DMS153 treated with DMSO at 0.1 percent for 48 hours (cell line): ENCODE measurements around the gene UPF3B.
"Not testable (repeated sequence)": the region's sequence is repeated elsewhere in the genome, so short reads cannot be mapped to it uniquely, and the experiment has no call there.

Experiments used
- DNase-seq: peaks from one replicate; lab custom pipeline; 2025; ENCODE audit not compliant: unreplicated experiment; lab: John Stamatoyannopoulos, UW

Gene UPF3B, protein sequence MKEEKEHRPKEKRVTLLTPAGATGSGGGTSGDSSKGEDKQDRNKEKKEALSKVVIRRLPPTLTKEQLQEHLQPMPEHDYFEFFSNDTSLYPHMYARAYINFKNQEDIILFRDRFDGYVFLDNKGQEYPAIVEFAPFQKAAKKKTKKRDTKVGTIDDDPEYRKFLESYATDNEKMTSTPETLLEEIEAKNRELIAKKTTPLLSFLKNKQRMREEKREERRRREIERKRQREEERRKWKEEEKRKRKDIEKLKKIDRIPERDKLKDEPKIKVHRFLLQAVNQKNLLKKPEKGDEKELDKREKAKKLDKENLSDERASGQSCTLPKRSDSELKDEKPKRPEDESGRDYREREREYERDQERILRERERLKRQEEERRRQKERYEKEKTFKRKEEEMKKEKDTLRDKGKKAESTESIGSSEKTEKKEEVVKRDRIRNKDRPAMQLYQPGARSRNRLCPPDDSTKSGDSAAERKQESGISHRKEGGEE

DNA sequence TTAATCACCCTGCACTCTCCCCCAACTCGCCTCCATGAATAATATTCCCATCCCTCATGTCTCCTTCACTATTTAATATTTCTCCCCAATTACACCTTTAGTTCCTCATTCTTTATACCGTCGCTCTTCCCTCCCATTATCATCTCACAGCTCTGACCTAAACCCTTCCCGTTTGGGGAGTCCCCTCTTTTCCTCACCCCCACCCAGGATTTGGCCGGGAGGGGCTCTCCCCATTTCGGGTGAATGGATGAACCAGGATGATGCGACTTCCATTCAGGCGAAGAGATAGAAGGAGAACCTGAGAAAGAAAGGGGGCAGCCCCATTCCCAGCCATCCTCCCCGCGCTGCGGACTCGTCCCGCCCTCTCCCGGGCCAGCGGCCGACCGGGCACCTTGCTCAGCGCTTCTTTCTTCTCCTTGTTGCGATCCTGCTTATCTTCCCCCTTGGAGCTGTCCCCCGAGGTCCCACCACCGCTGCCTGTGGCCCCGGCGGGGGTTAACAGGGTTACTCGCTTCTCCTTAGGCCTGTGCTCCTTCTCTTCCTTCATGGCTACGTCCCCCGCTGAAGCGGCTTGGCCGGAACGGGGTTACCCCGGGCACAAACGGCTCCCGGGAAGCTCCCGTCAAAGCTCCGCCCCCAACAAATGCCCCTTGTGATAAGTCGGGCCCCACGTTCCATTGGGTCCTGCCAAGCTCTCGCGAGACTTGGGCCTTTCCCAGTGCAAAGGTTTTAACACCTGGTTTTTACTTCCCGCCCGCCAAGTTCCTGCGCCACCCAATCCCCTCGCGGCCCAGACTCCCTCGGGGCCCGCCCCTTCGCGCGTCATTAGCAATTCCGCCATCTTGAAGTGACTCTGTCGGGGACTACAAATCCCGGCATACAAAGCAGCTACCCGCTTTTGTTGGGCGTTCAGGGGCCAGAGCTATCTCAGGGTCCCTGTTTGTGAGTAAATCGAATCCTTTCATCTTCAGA is at the start of gene UPF3B:
Gene UPF3B (minus strand): TSS at position 582 of the 972 bp plus-strand sequence. CDS start 35 bp downstream, at position 547.
- DNase-seq, result peak; percentile 99

DNA sequence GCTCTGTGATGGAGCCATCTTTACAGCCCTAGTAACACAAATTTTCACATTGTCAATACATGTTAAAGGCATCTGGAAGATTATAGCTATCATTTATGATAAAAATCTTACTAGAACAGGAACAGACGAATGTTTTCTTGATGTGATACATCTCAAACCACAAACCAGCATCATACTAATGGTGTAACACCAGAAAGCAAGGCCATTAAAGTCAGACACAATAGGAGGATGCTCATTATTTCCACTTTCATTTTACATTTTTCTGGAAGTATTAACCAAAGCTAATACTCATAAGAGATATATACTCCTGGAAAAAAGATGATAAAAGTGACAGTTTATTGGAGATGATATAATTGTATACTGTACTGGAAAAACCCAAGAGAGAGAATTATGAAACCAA is 48.2 kb upstream of the UPF3B start:
- no peak for DNase-seq

DNA sequence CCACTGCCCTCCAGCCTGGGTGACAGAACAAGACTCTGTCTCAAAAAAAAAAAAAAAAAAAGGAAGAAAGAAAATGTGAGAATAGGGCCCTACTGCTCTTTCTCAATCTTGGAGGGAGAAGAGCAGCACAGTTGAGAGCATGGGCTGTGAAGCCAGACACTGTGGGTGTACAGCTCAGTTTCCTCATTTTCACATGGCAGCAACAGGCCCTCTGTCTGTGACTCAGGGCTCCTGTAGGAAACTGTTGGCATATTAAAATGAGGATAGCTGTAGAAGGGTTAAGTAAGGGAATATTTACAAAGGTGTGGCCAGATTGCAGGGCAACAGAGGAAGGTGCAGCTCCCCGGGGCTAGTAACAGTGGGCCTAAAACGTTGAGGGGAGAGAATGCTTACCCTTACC is 46.4 kb upstream of the UPF3B start:
- no peak for DNase-seq

DNA sequence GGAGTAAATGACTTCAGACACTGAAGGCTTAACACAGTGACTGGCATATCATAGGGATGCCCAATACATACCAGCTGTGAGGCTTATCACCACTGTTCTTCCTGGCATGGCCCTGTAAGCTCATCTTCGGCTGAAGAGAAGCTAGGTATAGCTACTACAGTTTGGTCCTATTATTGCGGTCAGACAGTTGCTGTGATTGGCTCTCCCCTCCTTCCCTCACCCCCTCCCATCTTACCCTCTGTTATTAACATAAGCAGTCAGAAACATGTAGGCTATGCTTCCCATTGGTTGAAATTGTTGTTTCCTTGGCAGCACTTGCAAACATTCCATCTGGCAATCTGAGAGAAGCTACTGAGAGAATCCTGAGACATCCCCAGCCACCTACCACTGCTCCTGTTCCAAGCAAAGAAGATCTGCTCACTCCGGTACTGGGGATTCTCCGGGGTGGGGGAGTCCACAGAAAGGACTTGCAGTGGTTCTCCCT is 43.1 kb upstream of the UPF3B start, which contains the start of gene AKAP14:
Gene AKAP14 (plus strand): TSS at position 51 of the 484 bp plus-strand sequence. CDS start 7,331 bp downstream, outside the sequence.
- no peak for DNase-seq

DNA sequence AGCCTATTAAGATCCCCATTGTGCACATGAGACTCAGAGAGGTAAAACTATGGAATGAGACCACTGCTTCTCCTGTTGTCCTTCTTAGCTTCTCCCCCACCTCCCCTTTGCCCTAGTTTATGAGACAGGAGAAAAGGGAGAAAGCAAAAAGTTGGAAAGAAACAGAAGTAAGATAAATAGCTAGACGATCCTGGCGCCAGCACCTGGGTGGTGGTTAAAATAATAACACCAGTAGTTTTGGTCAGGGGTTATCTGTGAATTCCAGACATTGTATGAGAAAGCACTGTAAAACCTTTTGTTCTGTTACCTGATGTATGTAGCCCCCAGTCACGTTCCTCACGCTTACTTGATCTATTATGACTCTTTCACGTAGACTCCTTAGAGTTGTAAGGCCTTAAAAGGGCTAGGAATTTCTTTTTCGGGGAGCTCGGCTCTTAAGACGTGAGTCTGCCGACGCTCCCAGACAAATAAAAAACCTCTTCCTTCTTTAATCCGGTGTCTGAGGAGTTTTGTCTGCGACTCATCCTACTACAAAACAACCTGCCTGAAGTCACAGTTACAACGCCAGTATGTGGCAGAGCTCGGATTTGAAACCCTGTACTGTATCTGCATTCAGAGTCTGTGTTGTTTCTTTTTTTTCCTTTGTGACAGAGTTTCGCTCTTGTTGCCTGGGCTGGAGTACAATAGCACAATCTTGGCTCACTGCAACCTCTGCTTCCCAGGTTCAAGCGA is 39.4 kb upstream of the UPF3B start:
- DNase-seq, result not testable (repeated sequence)

DNA sequence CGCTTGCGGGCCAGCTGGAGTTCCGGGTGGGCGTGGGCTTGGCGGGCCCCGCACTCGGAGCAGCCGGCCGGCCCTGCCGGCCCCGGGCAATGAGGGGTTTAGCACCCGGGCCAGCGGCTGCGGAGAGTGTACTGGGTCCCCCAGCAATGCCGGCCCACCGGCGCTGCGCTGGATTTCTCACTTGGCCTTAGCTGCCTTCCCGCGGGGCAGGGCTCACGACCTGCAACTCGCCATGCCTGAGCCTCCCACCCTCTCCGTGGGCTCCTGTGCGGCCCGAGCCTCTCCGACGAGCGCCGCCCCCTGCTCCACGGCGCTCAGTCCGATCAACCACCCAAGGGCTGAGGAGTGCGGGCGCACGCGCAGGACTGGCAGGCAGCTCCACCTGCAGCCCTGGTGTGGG is 37.9 kb upstream of the UPF3B start:
- not testable (repeated sequence) for DNase-seq

DNA sequence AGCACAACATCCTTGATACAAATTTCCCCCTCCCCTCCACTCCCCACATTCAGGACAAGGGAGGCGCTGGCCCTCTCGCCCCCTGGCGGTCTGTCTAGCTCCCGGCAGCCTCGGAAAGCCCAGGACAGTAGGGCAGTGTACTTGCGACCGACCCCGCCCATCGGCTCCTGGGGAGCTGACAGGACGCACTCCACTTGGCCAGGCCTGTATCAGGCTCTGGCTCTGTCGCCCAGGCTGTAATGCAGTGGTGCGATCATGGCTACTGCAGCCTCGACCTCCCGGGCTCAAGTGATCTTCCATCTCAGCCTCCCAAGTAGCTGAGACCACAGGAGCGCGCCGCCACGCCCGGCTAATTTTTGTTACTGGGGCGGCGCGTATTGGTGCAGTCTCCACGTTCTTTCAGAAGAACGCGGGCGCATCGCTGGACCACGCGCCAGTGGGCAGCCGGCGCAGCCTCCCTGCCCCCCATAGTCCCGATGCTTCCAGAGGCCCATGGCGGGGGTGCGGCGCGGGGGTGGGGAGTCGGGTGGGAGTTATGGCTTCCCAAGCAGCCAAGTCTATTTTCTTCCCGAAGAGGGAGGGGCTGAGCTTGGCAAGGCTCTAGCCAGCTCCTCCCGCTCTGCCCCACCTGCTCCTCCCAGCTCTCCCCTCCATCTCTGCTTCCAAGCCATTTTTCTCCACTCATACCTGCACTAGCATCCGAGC is 35.1 kb upstream of the UPF3B start:
- peak; percentile 15 for DNase-seq

DNA sequence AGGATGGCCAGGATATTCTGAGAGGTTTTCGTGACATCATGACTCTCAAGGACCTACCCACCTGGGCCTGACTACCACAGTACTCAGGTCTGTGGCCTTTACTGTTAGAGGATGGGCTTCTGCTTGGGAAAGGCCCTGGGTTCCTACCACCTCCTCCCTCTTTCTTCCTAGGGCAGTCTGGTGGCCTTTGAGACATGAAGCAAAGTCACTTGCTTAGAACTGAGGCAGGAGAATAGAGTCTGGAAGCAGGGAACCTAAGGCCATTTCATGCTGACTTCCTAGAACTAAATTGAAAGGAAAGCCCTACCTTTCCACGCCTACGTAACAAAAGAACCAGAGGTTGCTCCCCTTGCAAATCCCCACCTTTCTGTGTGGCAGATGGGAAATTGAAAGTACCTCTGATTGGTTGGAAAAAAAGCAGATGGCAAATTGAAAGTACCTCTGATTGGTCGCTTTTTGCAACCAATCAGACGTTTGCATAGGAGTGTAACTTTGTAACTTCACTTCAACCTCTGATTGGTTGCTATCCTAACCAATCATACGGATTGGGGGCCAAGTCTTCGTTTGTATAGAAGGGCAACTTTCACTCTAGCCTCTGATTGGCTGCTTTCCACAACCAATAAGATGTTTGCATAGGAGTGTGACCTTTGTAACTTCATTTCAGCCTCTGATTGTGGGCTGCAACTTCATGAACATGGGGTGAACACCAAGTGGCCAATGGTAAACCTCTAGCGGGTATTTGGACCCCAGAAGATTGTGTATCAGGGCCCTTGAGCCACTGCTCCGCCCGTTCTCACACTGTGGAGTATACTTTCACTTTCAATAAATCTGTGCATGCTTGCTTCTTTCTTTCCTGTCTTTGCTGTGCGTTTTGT is 33.0 kb upstream of the UPF3B start:
- DNase-seq, result no peak

DNA sequence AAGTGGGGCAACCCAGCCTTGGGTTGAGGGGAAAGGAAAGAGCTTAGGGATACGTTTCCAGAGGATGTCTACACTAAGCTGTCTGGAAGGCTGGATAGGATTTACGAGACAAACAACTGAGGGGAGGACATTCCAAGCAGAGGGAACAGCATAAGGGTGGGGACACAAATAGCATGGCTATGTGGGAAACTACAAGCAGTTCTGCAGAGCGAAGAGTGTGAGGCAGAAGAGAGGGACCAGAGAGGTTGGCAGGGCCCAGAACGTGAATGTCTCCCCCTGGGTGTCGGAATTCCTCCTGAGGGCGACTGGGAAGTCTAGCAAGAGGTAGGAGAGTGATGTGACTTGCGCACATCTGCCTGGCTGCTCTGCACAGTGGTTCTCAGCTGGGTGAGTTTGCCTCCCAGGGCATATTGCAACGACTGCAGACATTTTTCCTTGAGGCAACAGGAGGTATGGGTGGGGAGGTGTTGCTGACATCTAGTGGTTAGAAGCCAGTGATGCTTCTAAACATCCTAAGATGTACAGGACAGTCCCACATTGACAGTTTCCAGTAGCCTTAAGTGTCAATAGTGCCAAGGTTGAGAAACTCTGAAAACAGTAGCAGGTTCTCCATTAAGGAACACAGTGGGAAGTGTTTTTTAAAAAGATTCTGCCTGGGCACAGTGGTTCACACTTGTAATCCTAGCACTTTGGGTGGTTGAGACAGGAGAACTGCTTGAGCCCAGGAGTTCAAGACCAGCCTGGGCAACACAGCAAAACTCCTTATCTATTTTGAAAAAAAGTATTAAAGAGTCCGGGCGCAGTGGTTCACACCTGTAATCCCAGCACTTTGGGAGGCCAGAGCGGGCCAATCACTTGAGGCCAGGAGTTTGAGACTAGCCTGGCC is 28.0 kb upstream of the UPF3B start:
- peak; percentile 22 for DNase-seq

DNA sequence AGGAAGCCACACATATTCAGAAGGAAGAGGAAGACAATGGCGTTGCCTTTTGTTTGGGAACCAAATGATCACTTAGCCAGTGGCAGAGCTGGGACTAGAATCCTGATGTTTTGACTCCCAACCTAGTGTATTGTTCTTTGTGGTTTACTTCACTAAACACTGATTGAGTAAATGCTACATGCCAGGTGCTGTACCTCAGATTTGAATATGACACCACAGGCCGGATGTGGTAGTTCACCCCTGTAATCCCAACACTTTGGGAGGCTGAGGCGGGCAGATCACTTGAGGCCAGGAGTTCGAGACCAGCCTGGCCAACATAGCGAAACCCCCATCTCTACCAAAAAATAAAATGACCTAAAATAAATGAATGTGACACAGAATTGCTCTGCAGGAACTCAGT is 27.3 kb upstream of the UPF3B start:
- DNase-seq, result no peak

DNA sequence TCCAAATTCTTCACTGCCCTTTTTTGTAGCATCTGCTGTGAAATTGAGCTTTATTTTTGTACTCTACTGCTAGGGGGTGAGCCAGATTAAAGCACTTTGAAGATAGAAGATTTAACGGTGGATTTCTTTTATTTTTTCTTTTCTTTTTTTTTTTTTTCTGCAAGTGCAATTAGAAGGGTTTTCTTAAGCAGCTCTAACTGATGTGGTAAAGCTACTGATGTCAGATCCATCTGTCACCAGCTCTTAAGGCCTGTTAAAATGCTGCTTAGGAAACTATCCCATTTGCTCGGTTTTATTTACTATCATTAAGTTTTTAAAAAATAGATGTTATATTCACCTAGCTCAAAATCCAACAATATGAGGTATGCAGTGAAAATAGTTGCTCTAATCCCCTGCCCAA is 26.0 kb upstream of the UPF3B start:
- no peak for DNase-seq

DNA sequence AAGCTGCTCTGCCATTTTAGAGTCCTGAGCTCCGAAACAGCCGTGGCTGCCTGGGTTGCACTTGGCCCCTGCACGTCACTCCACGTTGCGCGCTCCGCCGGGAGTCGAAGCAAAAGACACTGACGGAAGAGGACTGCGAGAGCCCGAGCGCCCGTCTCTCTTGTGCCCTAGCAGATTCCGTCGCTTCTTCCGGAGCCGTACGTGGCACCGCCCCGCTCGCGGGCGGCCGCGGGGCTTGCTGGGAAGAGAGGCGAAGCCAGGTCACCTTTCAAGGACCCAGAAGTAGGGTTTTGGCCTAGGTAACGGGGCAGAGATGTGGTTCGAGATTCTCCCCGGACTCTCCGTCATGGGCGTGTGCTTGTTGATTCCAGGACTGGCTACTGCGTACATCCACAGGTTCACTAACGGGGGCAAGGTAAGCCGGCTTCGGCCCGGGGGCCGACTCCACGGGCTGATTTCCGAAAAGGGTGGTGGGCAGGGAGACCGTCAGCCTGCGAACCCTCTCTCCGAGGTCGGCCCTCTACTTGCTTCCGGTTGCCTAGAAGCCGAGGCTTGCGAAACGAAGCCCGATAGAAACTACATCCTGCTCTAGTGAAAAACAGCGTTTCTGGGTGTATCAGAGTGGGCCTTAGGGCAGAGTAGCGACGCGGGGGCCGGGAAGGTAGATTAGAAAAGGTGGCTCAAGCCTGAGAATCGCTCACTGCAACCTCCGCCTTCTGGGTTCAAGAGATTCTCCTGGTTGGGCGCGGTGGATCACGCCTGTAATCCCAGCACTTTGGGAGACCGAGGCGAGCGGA is 19.0 kb upstream of the UPF3B start, which contains the start of the genes NDUFA1 and RNF113A:
Gene NDUFA1 (plus strand): TSS at position 234 of the 797 bp plus-strand sequence. CDS start 80 bp downstream, at position 314.
Gene RNF113A (minus strand): TSS at position 135 of the 797 bp plus-strand sequence. CDS start 120 bp downstream, at position 15.
- peak; percentile 82 for DNase-seq

DNA sequence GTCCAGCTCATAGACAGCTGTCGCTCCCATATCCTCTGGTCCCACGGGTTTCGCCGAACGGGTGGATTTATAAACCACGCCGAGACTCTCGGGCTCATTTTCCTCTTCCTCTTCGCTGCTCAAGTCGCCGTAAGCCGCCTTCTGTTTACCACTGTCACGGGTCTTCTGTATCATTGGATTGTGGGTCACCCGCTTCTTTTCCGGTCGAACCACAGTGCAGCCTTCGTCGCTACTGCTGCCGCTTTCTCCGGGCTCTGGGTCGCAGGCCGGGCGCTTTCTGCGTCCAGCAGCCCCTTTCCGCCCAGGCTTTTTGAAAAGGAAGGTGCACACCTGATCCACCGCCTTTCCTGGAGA is 18.5 kb upstream of the UPF3B start:
- peak; percentile 67 for DNase-seq

DNA sequence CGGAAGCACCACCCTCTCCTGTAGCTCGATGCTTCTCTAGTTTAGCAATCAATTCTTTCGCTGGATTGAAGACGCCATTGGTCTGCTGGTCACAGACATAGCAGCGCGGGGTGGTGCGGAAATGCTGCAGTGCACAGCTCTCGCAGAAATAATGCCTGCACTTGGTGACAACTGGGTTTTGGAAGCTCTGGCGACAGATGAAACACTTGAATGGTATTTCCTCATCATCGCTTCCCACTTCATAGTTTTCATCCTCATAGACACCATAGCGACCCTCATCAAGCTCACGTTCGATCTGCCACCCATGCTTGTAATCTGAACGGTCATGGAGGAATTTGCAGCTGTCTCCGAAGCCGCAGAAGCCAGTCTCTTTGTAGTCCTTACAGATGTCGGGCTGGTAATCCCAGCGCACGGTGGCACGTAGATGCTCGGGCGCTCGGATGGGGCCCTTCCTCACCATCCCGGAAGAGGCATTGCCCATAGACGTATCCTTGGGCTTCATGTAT is 17.9 kb upstream of the UPF3B start:
- no peak for DNase-seq

DNA sequence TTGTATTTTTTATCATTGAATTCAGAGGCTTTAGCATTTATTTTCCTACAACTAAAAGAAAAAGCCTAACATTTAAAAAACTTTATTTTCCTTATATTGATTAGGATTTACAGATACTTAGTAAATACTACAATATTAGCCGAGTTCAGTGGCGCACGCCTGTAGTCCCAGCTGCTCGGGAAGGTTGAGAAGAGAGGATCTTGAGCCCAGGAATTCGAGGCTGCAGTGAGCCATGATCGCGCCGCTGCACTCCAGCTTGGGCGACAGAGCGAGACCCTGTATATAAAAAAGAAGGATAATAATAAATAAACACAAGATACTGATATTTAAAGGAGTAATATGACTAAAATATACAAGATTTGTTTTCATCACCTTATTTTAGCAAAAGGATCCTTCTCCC is 681 bp upstream of the UPF3B start:
- no peak for DNase-seq

DNA sequence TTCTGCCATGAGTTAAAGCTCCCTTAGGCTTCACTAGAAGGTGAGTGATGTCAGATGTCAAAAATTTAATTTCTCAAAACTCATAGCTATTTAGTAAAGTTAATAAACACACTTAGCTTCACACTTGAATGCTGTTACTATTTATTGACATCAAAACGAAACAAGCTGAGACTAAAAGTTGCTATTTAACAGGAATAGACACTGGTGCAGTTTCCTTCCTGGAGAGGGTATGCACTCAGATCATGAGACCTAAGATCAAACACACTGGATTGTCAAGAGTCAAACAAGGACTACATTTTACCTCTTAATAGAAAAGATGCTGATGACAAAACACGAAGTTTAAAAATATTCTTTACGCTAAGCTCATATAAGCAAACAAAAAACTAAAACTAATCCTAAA is 18.9 kb downstream of the UPF3B start:
- DNase-seq, result no peak

DNA sequence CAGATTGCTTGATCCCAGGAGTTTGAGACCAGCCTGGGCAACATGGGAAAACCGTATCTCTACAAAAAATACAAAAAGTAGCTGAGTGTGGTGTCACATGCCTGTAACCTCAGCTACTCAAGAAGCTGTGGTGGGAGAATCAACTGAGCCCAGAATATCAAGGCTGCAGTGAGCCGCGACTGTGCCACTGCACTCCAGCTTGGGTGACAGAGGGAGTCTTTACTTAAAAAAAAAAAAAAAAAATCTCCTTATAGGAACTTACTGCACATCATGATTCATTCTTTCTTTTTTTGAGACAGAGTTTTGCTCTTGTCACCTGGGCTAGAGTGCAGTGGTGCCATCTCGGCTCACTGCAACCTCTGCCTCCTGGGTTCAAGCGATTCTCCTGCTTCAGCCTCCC is 24.3 kb downstream of the UPF3B start:
- DNase-seq, result no peak
